Posterior cingulate gyrus (tissue), 11 donors: ENCODE data around the gene HMCN2.
"Not testable (repeated sequence)": the region's sequence is repeated elsewhere in the genome, so short reads cannot be mapped to it uniquely, and the experiment has no call there.

Source experiments
- DNase-seq, 10 donors: peaks; one replicate each; pipeline versions ENCODE4 v3.0.0 to v3.0.0-alpha.2; 2020 to 2021; ENCODE audit warnings: mixed read lengths in 3 of 10
- intact Hi-C: fragments of 100-400 bp; cut with DNase I; formaldehyde crosslinking; loops from one replicate; pipeline ENCODE4 v1.15.1; 2023

HMCN2 gene

GRCh38 chr9:130239363-130239695, 26.2 kb upstream of the HMCN2 start:
- intact Hi-C loops = loop anchor here (5.0 kb wide), 1 partner anchor 352 kb away; no protein-coding TSS in a partner anchor
- peak in 1 of 10 donors; percentile 62 for DNase-seq

- peak in 1 of 10 donors; percentile 72 for DNase-seq
- intact Hi-C loops = loop anchor here (5.0 kb wide), 1 partner anchor 352 kb away; no protein-coding TSS in a partner anchor
Observed at GRCh38 chr9:130239741-130240241, 25.8 kb upstream of the HMCN2 start.

DNA sequence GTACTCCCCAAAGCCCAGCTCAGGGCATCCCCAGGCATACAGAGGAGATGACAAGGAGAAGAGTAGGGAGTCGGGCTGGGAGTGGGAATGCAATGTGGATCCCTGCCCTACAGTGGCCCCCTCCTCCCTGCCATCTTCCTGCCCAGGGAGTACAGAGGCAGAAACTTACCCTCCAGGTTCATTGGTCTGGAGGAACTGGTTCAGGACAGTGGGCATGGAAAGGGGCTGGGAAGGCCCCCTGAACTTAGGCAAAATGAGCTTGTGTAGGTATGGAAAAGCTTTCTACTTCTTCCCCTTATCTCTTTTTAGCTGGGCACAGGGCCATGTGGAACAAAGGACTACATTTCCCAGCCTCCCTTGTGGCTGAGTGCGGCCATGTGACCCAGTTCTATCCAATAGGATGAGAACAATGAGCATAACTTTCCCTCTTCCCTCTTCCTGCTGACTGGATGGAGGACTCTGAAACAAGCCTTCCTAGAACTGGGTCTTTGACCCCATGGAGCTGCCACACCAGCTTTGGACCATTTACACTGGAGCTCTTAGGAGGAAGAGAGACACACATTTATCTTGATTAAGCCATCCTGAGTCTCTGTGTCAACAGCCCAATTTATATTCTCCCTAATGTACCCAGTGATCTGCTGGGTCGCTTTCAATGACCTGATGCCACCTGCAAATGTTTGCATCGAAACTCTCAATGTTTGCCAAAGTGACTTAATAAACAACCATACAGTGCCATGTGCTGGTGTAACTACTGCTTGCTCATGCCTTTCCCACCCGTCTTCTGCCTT, 25.0 kb upstream of the HMCN2 start:
- intact Hi-C loops = no loop called here
- peak in 8 of 10 donors; percentile 51 to 94 (median 60) for DNase-seq

- peak in 1 of 10 donors; percentile 65 for DNase-seq
- intact Hi-C loops = no loop called here
Observed at GRCh38 chr9:130241198-130241535, 24.4 kb upstream of the HMCN2 start.

GRCh38 chr9:130242270-130243014, 23.1 kb upstream of the HMCN2 start:
- peak in 1 of 10 donors; percentile 61 for DNase-seq
- intact Hi-C loops = no loop called here

GRCh38 chr9:130243015-130243881, 22.3 kb upstream of the HMCN2 start:
- peak; percentile 34 to 95 (median 76) for DNase-seq
- intact Hi-C loops = no loop called here

- intact Hi-C loops = no loop called here
- peak in 1 of 10 donors; percentile 48 for DNase-seq
Observed at GRCh38 chr9:130243882-130244170, 21.7 kb upstream of the HMCN2 start.

GRCh38 chr9:130244548-130245165, 20.9 kb upstream of the HMCN2 start:
- intact Hi-C loops = no loop called here
- DNase-seq = peak in 2 of 10 donors; percentile 37 to 79

- DNase-seq = peak in 2 of 10 donors; percentile 46 to 59
- intact Hi-C loops = no loop called here
Observed at GRCh38 chr9:130245474-130245873, 20.1 kb upstream of the HMCN2 start.

- DNase-seq = peak in 1 of 10 donors; percentile 52
- intact Hi-C loops = no loop called here
Observed at GRCh38 chr9:130246126-130246525, 19.4 kb upstream of the HMCN2 start.

- intact Hi-C loops = no loop called here
- peak in 2 of 10 donors; percentile 3 to 64 for DNase-seq
Observed at GRCh38 chr9:130254747-130255630, 10.6 kb upstream of the HMCN2 start.

DNA sequence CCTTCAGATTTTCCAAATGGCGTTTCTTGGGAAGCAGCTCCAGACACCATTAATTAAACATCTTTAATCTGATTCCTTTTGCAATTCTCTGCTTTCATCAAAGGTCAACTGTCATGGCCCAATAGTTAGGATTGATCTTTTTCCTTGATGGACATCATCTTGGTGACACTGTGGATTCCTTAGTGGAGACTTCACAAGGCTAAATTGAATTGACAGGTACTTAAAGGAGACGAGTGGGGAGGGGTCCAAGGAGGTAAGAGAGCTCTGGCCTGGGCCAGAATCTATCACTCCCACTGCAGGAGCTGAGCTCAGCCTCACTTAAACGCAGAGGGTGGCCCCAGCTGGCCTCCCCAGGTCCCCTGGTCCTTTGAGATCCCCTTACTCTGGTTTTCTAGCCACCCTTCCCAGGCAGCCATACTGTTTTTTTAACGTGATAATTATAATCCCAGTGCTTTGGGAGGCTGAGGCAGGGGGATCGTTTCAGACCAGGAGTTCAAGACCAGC, 9.9 kb upstream of the HMCN2 start:
- intact Hi-C loops = no loop called here
- DNase-seq = peak in 1 of 10 donors; percentile 30

GRCh38 chr9:130256644-130257043, 8.9 kb upstream of the HMCN2 start:
- intact Hi-C loops = no loop called here

GRCh38 chr9:130258137-130258536, 7.4 kb upstream of the HMCN2 start:
- DNase-seq = peak in 1 of 10 donors; percentile 5
- intact Hi-C loops = not testable (repeated sequence)

More at GRCh38 chr9:130256644-130257043, 8.9 kb upstream of the HMCN2 start:
- no peak for DNase-seq

DNA sequence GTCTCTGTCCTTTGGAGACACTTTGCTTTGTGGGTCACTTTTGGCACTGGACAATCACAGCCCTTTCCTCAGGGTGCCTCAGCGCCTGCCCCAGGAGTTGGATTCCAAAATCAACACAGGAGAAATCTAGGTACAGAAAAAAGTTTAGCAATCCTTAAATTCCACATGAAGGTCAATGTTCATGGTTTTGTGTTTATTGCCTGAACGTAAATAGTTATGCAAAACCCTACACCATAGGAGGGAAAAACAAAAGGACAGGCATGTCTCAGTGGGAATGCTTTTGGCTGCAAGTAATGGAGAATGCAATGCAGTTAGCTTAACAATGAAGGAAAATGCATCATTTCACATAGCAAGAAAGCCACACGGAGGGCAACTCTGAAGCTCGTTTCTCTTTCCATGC, 6.5 kb upstream of the HMCN2 start:
- intact Hi-C loops = no loop called here
- peak in 2 of 10 donors; percentile 6 to 8 for DNase-seq

DNA sequence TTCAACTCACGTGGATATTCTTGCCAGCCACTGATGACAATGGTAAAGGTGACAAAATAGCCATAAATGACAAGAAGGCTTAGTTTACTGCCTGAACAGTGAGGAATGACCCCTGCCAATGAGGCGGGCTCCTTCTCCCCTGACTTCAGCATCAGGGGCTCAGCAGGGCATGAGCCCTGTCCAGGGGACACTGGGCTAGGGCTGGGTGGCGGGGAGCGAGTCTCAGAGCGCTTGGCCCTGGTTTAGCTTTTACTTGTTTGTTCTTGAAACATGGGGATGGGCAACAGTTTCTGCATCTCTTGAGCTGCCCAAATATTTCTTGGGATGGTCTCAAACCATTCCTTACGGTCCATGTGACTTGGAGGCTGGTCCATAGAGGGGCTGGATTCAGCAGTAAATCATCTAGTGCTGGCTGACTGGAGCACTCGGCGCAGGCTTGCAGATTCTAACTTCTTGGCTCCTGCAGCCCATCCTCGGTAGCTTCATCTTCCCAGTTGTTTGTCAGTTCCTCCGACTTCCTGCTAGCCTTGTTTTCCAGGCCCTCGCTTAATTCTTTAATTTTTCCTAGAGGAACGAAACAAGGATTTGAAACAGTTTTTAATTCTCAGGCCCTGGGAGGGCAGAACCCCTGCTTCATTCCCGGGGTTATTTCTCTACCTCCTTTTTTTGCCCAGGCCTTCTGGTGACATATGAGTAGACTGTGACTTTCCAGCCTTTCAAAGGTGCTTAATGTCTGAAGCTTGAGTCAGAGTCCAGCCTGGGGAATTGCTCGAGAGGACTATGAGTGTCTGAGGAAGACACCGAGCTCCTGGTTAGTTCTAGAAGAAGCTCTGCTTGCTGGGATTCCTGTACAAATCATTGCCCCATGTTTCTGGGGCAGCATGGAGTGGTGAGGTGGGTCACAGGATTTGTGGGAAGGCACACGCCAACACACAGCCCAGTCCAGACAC, 4.5 kb upstream of the HMCN2 start:
- intact Hi-C loops = no loop called here
- DNase-seq = peak in 2 of 10 donors; percentile 21 to 24

DNA sequence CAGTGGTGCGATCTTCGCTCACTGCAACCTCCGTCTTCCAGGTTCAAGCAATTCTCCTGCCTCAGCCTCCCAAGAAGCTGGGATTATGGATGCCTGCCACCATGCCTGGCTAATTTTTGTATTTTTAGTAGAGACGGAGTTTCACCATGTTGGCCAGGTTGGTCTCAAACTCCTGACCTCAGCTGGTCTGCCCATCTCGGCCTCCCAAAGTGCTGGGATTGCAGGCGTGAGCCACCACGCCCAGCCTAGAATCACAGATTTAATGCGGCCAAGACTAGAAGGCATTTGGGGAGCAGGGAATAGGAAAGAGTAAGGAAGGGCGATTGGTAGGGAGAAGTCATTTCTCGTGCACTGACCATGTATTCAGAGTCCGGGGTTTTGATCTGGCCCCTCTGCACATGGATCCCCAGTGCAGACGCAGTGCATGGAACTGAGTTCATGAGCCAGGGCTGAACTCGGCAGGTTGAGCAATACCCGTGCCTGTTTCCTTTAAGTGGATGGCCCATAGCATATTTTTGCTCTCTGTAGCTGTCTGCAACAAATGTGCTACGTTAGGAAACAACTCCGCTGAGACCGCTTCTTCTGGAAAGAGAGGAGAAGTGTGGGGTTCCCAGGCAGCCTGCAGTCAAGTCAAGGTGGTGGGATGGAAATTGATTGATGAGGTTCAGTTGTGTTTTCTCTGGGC, 3.4 kb upstream of the HMCN2 start:
- intact Hi-C loops = no loop called here
- peak in 2 of 10 donors; percentile 21 to 33 for DNase-seq
